GM23248 (cell line): Measurements from ENCODE around the gene VSIG2.

Source experiments
- EZH2 ChIP-seq: fragments of 200-600 bp; sonication (generic); IDR thresholded peaks from 2 replicates; pipeline ENCODE4 v1.6.1; 2018; ENCODE audit warnings: antibody characterized with exemption, mild to moderate bottlenecking; ENCODE audit not compliant: insufficient read depth, poor library complexity, severe bottlenecking
- EZH2phosphoT487 ChIP-seq: fragments of 200-600 bp; sonication (generic); IDR thresholded peaks from 2 replicates; pipeline ENCODE4 v1.6.1; 2018; ENCODE audit warnings: antibody characterized with exemption, moderate library complexity, mild to moderate bottlenecking, low read depth; ENCODE audit not compliant: insufficient read depth

GRCh38 chr11:124783002-124783401 is 30.9 kb upstream of the VSIG2 start:
- TF ChIP-seq EZH2phosphoT487 (no peak), EZH2 (no peak)
